Activated CD4-positive, alpha-beta T cell treated with anti-CD3 and anti-CD28 coated beads, Interleukin-2, amount 10 ng/mL, durations not matched to agents 24 days and 14 days (primary cell): ENCODE results near the gene CTNND2. TPM values are rescaled to one million over a fixed set of nuclear protein-coding genes. Genes with fewer than 3 reads are reported as not detected.

Source experiments
- DNase-seq: peaks from one replicate; pipeline ENCODE4 v3.0.0; 2022
- H3K27ac Mint-ChIP-seq: one replicate; pipeline ENCODE4 v1.8.0; 2022; ENCODE audit warnings: mild to moderate bottlenecking, mixed read lengths
- H3K27me3 Mint-ChIP-seq: one replicate; pipeline ENCODE4 v1.8.0; 2022; ENCODE audit warnings: mixed read lengths
- H3K36me3 Mint-ChIP-seq: one replicate; pipeline ENCODE4 v1.8.0; 2022; ENCODE audit warnings: low read depth, mild to moderate bottlenecking, mixed read lengths
- H3K4me1 Mint-ChIP-seq: one replicate; pipeline ENCODE4 v1.8.0; 2021; ENCODE audit warnings: mixed read lengths
- H3K4me3 Mint-ChIP-seq: one replicate; pipeline ENCODE4 v1.8.0; 2022; ENCODE audit warnings: mild to moderate bottlenecking, moderate library complexity, mixed read lengths
- H3K9me3 Mint-ChIP-seq: one replicate; pipeline ENCODE4 v1.8.0; 2021; ENCODE audit warnings: mixed read lengths
- intact Hi-C: fragments of 100-400 bp; cut with micrococcal nuclease; formaldehyde crosslinking; loops from one replicate; pipeline ENCODE4 v1.15.1; 2023
- total RNA-seq: library from RNA; stranded (reverse); gene quantifications from 2 replicates; pipeline ENCODE4 v1.2.3, GENCODE V29; 2022

The CTNND2 gene
- total RNA-seq, 1 donor from 2014 or later = not detected

DNA sequence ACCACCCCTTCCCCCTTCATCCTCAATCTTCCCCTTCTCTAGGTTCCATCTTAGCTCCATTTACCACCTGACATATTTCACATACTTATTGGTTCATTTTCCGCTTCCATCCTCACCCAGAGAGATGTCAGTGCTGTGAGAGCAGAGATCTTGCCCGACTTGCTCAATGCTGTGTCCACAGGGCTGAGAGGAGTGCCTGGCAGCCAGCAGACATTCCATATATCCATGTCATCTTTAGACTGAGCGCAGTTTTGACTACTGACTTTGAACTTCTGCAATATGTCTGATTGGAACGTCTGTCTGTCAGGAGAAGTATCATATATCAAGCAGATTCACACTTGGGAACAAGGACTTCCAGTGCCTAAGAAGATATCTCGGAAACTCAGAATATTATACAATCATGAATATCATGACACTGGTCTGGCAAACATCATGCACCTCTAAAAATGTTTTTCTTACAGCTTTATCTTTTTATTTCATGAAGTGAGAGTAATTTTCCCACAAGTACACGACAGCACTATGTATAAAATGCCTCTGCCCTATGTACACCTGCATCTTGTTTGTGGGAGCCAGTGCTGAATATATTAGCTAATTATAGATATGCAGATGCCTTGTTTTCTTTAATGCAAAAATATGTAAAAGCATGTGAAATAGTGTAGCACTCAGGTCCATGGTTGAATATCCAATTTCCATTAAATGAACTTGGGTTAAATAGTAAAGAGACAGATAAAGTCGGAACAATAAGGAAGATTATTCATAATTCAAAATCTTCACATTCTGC is 689.2 kb downstream of the CTNND2 start:
- H3K27ac Mint-ChIP-seq = no peak overlapping the region
- H3K9me3 Mint-ChIP-seq = no peaks in the 10 kb centered on the region
- no peak overlapping the region for H3K4me3 Mint-ChIP-seq
- no peaks in the 10 kb centered on the region for H3K36me3 Mint-ChIP-seq
- H3K4me1 Mint-ChIP-seq = no peaks in the 10 kb centered on the region
- no peak for DNase-seq
- intact Hi-C loops = no loop called here
- no peaks in the 10 kb centered on the region for H3K27me3 Mint-ChIP-seq

DNA sequence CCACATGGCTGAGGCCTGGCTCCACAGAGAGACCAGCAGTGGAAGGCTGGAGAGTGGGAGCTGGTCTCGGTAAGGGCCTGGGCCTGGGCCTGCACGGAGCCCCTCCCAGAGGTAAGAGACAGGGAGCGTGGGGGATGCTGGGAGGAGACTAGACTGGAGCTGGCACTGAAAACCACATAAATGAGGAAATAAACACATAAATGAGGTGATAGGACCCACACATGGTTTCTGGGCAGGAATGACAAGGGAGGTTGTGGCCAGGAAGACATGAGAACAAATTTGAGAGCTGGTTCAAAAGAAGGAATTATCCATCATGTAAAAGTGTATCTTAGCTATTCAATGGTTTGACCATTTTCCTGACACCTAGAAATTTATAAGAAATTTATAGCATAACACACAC is 691.5 kb downstream of the CTNND2 start:
- intact Hi-C loops = no loop called here
- no peaks in the 10 kb centered on the region for H3K9me3 Mint-ChIP-seq
- H3K4me1 Mint-ChIP-seq = no peaks in the 10 kb centered on the region
- H3K27me3 Mint-ChIP-seq = no peaks in the 10 kb centered on the region
- H3K4me3 Mint-ChIP-seq = no peak overlapping the region
- no peaks in the 10 kb centered on the region for H3K36me3 Mint-ChIP-seq
- no peak overlapping the region for H3K27ac Mint-ChIP-seq
- no peak for DNase-seq

DNA sequence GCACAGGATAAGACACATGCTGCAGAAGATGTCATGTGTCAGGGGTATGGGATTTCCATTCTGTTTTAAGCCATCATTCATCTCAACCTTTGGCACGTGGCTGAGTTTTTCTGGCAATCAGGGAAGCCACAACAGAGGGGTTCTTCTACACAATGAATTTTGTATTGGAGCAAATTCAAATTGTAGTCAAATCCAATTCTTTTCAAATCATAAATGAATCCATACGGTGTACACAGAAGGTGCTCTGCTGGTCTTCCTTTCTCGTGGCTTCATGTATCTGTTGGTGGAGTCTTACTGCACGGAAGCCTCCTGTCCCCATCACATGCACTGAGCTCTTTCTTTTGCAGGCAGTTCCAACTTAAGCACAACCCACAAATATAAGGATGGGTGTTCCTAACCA is 706.5 kb downstream of the CTNND2 start:
- Mint-ChIP-seq H3K9me3 (no peaks in the 10 kb centered on the region), H3K4me1 (no peaks in the 10 kb centered on the region), H3K27ac (no peak overlapping the region), H3K27me3 (no peaks in the 10 kb centered on the region), H3K36me3 (no peaks in the 10 kb centered on the region), H3K4me3 (no peak overlapping the region)
- intact Hi-C loops = no loop called here
- DNase-seq = no peak

DNA sequence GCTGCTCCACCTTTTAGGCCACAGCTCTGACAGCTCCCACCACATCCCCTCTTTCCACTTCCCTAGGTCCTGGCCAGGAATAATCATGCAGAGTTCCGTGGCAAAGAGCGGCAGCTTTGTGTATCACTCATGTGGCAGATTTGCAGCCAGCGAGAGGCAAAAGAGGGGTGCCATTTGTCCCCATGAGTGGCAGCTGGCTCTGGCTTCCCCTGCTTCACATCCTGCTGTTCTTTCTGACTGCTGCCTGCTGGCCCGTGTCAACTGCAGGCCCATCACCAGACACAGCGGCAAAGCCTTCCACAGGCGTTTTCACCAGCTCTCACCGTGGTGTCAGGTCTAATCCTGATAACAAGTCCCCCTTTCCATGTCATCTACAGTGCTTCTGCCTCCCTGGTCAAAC is 712.6 kb downstream of the CTNND2 start:
- H3K27ac Mint-ChIP-seq = no peak overlapping the region
- no peak overlapping the region for H3K4me3 Mint-ChIP-seq
- DNase-seq = no peak
- H3K27me3 Mint-ChIP-seq = no peaks in the 10 kb centered on the region
- no peaks in the 10 kb centered on the region for H3K9me3 Mint-ChIP-seq
- no peaks in the 10 kb centered on the region for H3K4me1 Mint-ChIP-seq
- intact Hi-C loops = no loop called here
- H3K36me3 Mint-ChIP-seq = no peaks in the 10 kb centered on the region

DNA sequence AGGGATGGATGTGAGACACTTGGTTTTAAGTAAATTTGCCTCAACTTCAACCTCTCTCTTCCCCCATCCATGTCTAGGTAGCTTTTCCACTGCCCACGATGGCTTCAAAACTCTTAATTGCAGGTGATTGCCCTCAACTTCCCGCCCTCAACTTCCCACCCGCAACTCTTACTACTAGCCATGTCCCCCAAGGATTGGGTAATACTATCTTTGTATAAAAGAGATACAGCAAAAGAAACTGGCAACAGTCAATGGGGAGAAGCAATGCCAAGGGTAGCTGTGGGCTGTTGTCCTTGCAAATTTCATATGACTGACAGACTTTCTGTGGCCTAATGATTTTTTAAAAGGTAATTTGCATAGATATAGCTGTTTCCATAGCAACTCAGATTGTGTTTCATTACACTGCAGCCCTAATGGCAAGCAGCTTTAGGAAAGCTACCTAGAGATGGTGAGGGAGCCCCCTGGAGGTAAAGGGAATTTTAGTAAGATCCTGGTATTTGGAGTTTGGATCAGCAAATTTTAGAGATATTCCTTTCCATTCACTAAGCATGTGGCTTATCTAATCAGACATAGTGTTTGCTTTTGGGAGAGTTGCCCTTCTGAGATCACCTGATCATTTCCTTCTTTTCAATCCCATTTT is 721.7 kb downstream of the CTNND2 start:
- no peak for DNase-seq
- no peak overlapping the region for H3K27ac Mint-ChIP-seq

DNA sequence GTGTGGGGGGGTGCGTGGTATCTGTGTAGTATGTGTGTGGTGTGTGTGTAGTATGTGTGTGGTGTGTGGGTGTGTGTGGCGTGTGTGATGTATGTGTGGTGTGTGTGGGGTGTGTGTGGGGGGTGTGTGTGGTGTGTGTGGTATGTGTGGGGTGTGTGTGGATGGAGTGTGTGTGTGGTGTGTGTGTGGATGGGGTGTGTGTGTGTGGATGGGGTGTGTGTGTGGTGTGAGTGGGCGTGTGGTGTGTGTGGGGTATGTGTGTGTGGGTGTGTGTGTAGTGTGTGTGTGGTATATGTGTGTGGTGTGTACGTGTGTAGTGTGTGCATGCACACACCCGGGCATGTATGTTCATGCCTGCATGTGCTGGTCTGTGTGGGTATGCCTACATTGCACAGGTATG is 722.3 kb downstream of the CTNND2 start:
- intact Hi-C loops = no loop called here
- H3K4me3 Mint-ChIP-seq = no peak overlapping the region
- no peaks in the 10 kb centered on the region for H3K36me3 Mint-ChIP-seq
- no peaks in the 10 kb centered on the region for H3K4me1 Mint-ChIP-seq
- no peaks in the 10 kb centered on the region for H3K27me3 Mint-ChIP-seq
- no peak overlapping the region for H3K27ac Mint-ChIP-seq
- DNase-seq = no peak
- no peaks in the 10 kb centered on the region for H3K9me3 Mint-ChIP-seq

More for the DNA sequence above, 721.7 kb downstream of the CTNND2 start:
- Mint-ChIP-seq H3K36me3 (no peaks in the 10 kb centered on the region), H3K4me1 (no peaks in the 10 kb centered on the region), H3K4me3 (no peak overlapping the region), H3K9me3 (no peaks in the 10 kb centered on the region), H3K27me3 (no peaks in the 10 kb centered on the region)
- intact Hi-C loops = no loop called here

DNA sequence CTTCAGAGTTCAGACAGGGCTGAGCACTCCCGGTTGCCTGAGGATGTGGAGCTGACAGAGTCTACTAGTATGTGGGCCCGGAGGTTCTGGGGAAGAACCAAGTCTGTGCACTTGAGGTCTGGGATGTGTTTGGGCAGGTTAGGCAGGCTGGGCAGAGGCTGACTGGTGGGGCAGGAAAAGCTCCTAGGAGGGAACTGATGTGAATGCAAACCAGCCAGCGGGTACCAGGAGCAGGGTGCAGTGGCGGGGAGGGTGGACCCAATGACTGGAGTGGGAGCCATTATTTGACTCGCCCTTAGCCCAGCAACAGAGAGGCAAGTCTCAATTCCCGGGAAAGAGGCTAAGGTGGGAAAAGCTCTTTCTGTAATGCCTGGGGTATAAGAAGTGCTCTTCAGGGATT is 723.4 kb downstream of the CTNND2 start:
- Mint-ChIP-seq H3K4me1 (no peaks in the 10 kb centered on the region), H3K36me3 (no peaks in the 10 kb centered on the region), H3K27ac (no peak overlapping the region), H3K4me3 (no peak overlapping the region), H3K27me3 (no peaks in the 10 kb centered on the region), H3K9me3 (no peaks in the 10 kb centered on the region)
- no peak for DNase-seq
- intact Hi-C loops = no loop called here

DNA sequence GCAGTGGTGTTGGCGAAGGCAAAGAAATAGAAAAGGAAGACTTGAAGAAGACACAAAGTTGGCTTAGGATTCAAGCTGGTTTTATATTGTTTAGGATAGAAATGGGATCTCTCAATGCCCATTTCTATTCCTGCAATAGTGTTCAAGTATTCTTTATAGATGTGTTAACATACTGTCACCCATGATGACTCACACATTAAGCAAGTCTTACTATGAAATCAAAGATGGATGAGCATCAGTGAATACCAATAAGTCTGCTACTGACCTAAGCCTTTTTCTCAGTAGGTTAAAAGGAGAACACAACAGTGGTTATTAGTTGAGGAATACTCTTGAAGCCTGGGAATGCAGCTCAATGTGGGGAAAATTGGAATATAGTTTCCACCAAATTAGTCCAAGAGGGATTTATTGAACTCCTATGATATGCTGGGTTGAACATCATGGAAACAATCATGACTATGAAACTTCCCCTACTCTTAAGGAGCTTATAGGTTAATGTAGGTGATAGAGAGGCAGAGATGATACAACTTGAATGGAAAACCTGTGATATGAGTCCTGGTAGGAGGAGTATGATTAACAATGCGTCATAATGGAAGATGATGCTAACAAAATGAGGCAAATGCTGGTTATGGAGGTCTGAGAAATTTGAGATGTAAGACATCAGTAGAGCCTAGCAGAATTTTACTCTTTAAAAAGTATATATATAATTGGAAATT is 726.1 kb downstream of the CTNND2 start:
- Mint-ChIP-seq H3K9me3 (no peaks in the 10 kb centered on the region), H3K4me3 (no peak overlapping the region), H3K4me1 (no peaks in the 10 kb centered on the region), H3K27ac (no peak overlapping the region), H3K36me3 (no peaks in the 10 kb centered on the region), H3K27me3 (no peaks in the 10 kb centered on the region)
- intact Hi-C loops = no loop called here
- no peak for DNase-seq

DNA sequence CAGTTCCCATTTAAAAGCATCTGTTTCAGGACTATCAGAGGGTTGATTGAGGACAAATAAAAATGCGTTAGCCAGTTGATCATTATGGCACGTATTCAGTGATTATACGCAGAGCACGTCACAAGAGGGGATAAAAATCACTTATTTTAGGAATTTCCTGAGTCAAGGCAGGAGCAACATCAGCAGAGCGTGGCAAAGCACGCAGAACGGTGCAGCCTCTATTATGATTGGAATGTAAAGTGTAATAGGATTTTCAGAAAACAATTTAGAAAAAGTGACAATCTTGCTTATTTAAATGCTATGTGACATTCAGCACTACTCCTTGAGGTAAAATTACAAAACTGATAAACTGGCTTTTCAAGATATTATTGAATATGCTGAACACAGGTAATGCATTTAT is 729.7 kb downstream of the CTNND2 start:
- no peak for DNase-seq
- Mint-ChIP-seq H3K4me1 (no peaks in the 10 kb centered on the region), H3K27me3 (no peaks in the 10 kb centered on the region), H3K4me3 (no peak overlapping the region), H3K9me3 (no peaks in the 10 kb centered on the region), H3K36me3 (no peaks in the 10 kb centered on the region), H3K27ac (no peak overlapping the region)
- intact Hi-C loops = no loop called here

DNA sequence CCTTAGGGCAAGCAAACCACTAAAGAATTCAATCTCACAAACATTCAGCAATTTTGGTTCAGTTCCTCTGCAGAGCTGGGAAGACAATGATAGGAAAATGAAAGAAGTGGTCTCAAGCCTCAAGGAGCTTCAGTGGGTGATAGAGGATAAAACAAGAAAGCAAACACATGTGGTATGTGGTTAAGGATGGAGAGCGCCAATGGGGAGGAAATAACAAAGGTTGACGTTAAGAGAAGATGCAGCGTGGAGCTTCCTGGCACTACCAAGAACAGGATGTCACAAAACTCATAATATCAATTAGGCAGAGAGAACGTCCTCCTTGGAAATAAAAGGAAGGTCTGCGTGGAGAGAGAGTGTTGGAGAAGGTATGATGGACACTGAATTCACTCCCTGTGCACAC is 731.8 kb downstream of the CTNND2 start:
- DNase-seq = no peak
- no peaks in the 10 kb centered on the region for H3K27me3 Mint-ChIP-seq
- intact Hi-C loops = no loop called here
- no peaks in the 10 kb centered on the region for H3K36me3 Mint-ChIP-seq
- no peaks in the 10 kb centered on the region for H3K4me1 Mint-ChIP-seq
- H3K9me3 Mint-ChIP-seq = no peaks in the 10 kb centered on the region
- no peak overlapping the region for H3K4me3 Mint-ChIP-seq
- no peak overlapping the region for H3K27ac Mint-ChIP-seq

DNA sequence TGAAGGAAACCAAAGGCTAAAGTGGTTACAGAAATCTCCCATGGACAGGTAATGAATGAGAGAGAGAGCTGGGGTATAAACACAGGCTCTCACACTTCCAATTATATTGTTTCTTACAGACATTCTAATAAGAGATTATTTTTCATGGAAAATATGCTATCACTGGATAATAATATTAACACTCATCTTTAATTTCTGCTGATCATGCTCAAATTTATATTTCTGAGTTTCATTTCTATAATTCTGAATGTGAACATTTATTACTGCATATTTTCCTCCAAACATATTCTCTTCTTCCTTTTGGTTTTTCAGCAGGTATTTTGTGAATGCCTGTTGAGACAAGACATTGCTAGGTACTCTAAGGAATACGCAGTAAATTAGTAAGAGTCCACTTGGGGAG is 733.0 kb downstream of the CTNND2 start:
- Mint-ChIP-seq H3K4me1 (no peaks in the 10 kb centered on the region), H3K27ac (no peak overlapping the region), H3K36me3 (no peaks in the 10 kb centered on the region), H3K27me3 (no peaks in the 10 kb centered on the region), H3K9me3 (no peaks in the 10 kb centered on the region), H3K4me3 (no peak overlapping the region)
- intact Hi-C loops = no loop called here
- no peak for DNase-seq

DNA sequence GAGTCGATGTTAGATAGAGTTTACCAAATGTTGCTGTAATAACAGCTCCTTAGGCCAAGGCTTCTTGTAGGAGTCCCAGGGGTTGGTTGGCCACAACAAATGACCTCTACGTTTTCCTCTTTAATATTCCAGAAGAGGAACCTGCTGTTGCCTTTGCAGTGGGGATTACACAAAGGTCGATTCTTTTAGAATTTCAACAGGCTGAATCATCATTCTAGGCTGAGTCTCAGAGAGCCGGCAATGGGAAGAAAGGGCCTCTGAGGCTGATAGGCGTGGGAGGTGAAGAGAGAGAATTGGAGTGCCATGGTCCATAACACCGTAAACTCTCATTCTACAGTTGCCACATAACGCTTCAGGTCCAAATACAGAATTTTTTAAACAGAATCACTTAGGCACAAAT is 737.3 kb downstream of the CTNND2 start:
- Mint-ChIP-seq H3K27ac (no peak overlapping the region), H3K4me1 (no peaks in the 10 kb centered on the region), H3K36me3 (no peaks in the 10 kb centered on the region), H3K27me3 (no peaks in the 10 kb centered on the region), H3K4me3 (no peak overlapping the region), H3K9me3 (no peaks in the 10 kb centered on the region)
- DNase-seq = no peak
- intact Hi-C loops = no loop called here

DNA sequence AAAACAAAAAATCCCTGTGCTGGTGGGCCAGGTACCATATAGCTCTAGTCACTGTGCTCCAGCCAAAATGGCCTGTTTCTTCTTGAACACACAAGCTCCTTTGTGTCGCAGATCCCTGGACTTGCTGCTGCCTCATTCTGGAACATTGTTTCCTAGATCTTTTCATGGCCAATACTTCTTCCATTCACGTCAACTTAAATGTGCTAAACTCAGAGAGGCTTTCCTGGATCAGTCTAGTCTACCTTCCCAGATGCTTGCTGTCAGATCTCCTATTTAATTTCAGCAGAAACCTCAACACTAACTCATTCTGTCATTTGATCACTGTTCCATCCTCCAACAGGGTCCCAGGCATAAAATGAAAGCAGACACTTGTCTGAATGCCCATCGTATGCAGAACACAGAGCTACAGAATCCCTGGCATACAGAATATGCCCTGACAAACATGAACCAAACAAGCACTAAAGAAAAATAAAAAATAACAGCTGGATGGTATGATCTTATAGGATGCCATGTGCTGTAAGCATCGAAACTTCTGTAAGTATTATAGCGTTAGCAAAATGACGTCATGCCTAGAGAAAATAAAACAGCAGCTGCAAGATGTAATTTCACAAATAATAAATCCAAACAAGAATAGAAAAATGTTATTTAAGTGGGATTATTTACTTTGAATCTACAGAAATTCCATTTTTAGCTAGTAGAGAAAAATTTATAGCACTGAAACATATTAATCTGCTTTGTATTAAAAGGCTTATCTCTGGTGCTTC is 739.5 kb downstream of the CTNND2 start:
- H3K4me3 Mint-ChIP-seq = no peak overlapping the region
- H3K27ac Mint-ChIP-seq = no peak overlapping the region
- intact Hi-C loops = no loop called here
- H3K9me3 Mint-ChIP-seq = no peaks in the 10 kb centered on the region
- no peaks in the 10 kb centered on the region for H3K27me3 Mint-ChIP-seq
- no peaks in the 10 kb centered on the region for H3K4me1 Mint-ChIP-seq
- no peaks in the 10 kb centered on the region for H3K36me3 Mint-ChIP-seq
- no peak for DNase-seq

DNA sequence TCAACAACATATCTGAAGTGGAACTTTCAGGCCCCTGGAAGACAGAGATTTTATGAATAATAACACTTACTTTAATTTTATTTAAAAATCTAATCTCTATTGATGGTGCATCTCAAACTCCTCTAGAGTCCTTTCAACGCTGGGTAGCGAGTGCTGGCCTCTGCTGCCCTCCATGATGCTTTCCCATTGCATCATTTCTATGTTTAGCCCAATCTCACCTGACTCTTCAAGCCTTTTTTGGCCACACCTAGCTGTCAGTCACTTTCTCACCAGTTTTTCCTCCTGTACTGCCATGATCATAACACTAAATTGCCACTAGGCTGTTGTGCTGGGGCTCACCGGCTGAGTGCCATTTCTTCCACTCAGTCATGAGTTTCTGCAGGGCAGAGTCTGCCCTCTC is 747.1 kb downstream of the CTNND2 start:
- Mint-ChIP-seq H3K4me3 (no peak overlapping the region), H3K27me3 (no peaks in the 10 kb centered on the region), H3K36me3 (no peaks in the 10 kb centered on the region), H3K9me3 (no peaks in the 10 kb centered on the region), H3K27ac (no peak overlapping the region), H3K4me1 (no peaks in the 10 kb centered on the region)
- no peak for DNase-seq
- intact Hi-C loops = no loop called here
